Measurements from ENCODE around the gene HEMK1. TPM values are rescaled to one million over a fixed set of nuclear protein-coding genes. Genes with fewer than 3 reads are reported as not detected.

Gene HEMK1
- total RNA-seq, 1 experiment from 2014 or later, result 22.2 TPM

DNA sequence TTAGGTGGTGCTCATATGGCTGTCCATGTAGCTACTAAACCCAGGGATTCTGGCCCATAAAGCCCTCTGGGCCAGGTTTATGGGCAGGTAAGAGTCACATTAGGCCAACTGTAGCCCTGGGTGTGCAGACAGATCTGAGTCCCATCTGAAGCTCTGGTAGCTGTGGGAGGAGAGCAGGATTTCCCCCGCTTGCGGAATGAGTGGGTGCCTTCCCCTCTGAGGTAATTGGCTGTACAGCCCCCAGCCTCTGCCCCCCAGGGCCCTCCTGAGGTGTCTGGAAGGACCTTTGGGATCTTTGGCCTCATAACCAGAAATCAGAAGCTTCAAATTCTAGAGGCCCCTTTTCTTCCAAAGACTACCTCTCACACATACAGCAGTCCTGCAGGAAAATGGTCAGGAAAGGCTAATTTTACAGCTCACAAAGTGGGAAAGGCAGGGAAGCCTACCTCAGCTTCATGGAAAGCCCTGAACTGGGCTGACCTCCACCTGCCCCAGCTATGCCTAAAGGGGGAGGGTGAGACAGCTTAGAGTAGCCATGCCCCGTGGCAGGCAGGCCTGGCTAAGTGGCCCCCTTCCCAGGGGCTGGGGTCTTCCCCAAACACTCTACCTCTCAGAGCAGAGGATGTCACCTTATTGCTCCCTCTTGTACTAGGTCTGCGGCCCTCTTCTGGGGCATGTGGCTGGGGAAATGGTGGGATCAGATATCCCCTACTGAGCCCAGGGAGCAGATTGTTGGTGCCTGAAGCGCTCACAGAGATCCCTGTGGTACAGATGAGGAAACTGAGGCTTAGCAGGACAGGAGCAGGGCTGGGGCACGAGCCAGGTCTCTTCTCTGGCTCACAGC lies 16.8 kb downstream of the HEMK1 start:
- H4K20me1 ChIP-seq (ENCODE audit: low read length), result no peaks in the 10 kb centered on the region
- no TSS peak for BruUV-seq (replicated peaks)
- no peak for DNase-seq
- no peak overlapping the region for H3K9ac ChIP-seq (ENCODE audit: low read length)
- no peak for ATAC-seq
- no peak overlapping the region for H3K4me3 ChIP-seq (ENCODE audit: low read length)
- no peaks in the 10 kb centered on the region for H3K27me3 ChIP-seq (ENCODE audit: low read length)
- intact Hi-C loops (cut with micrococcal nuclease), result no loop called here
- TF ChIP-seq EZH2 (IDR thresholded peaks at IDR 0.05; ENCODE audit: low read length, unreplicated experiment), result no peak
- POLR2A ChIA-PET (ENCODE audit: unreplicated experiment), result interaction anchor here (0.6 kb wide), 1 partner anchor 15 kb away, joined by 5 read pairs; no protein-coding TSS in a partner anchor
- H3F3A ChIP-seq (ENCODE audit: low read length, unreplicated experiment), result no peaks in the 10 kb centered on the region
- H3K4me2 ChIP-seq (ENCODE audit: low read length), result no peak overlapping the region
- H2AFZ ChIP-seq (ENCODE audit: low read length), result no peak overlapping the region
- H3K27ac ChIP-seq (ENCODE audit: low read length), result no peak overlapping the region
- CTCF ChIA-PET, result no interaction called here
- no peaks in the 10 kb centered on the region for H3K9me3 ChIP-seq (ENCODE audit: low read length)
- H3K9me2 ChIP-seq (replicated peaks; ENCODE audit: low read length), result no peaks in the 10 kb centered on the region
- no peaks in the 10 kb centered on the region for H3K79me2 ChIP-seq (ENCODE audit: low read length)
- no peaks in the 10 kb centered on the region for H3K36me3 ChIP-seq (ENCODE audit: low read depth, low read length)
- H3K4me1 ChIP-seq (ENCODE audit: insufficient read depth, low read length), result peaks cover 2% of the 10 kb centered on the region; the same call in 1 of the 2 replicates

DNA sequence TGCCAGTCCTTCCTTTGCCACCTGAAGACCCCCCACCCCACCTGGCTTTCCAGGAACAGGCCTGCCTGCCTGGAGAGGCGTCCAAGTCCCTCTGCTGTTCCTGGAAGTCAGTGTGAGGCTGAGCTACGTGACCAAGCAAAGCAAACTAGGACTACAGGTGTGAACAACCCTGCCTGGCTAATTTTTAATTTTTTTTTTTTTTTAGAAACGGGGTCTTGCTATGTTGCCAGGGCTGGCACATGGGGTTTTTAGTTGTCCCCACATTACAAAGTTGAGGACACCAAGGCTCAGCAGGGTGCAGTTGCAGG lies 17.4 kb downstream of the HEMK1 start:
- Histone ChIP-seq H3K9me3 (ENCODE audit: low read length) (no peaks in the 10 kb centered on the region), H3K36me3 (ENCODE audit: low read depth, low read length) (no peaks in the 10 kb centered on the region), H3F3A (ENCODE audit: low read length, unreplicated experiment) (no peaks in the 10 kb centered on the region), H3K4me1 (ENCODE audit: insufficient read depth, low read length) (peaks cover 2% of the 10 kb centered on the region; the same call in 1 of the 2 replicates), H2AFZ (ENCODE audit: low read length) (no peak overlapping the region), H3K79me2 (ENCODE audit: low read length) (no peaks in the 10 kb centered on the region), H3K27ac (ENCODE audit: low read length) (no peak overlapping the region), H3K9ac (ENCODE audit: low read length) (no peak overlapping the region), H3K4me2 (ENCODE audit: low read length) (no peak overlapping the region), H3K27me3 (ENCODE audit: low read length) (no peaks in the 10 kb centered on the region), H3K4me3 (ENCODE audit: low read length) (no peak overlapping the region), H4K20me1 (ENCODE audit: low read length) (no peaks in the 10 kb centered on the region), H3K9me2 (replicated peaks; ENCODE audit: low read length) (no peaks in the 10 kb centered on the region)
- TF ChIP-seq EZH2 (IDR thresholded peaks at IDR 0.05; ENCODE audit: low read length, unreplicated experiment), result no peak
- no peak for TF ChIP-seq CTCF (conservative IDR thresholded peaks at IDR 0.05; ENCODE audit: low read depth, low read length)
- TF ChIP-seq EZH2phosphoT487 (IDR thresholded peaks at IDR 0.05; ENCODE audit: borderline replicate concordance, low read length), result no peak
- BruUV-seq (replicated peaks), result no TSS peak
- no peak for ATAC-seq
- intact Hi-C loops (cut with micrococcal nuclease), result no loop called here
- POLR2A ChIA-PET (ENCODE audit: unreplicated experiment), result no interaction called here
- DNase-seq, result no peak
- CTCF ChIA-PET, result no interaction called here

DNA sequence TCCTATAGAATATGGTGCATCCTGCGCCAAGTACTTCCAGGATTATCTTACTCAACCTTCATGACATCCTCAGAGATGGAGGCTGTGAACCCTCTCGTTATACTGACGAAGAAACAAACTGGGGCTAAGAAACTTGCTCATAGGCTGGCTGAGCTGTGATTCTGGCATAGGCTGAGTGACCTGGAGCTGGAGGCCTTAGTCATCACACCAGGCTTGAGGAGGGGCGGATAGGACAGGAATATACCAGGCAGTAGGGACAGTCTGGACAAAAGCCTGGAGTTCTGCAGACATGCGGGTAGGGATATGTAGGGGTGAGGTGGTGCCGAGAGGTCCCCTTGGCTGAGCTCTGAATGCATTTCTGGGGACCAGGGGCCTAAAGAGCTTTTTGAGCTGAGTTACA lies 18.1 kb downstream of the HEMK1 start:
- H3K9me2 ChIP-seq (replicated peaks; ENCODE audit: low read length), result no peaks in the 10 kb centered on the region
- H3K79me2 ChIP-seq (ENCODE audit: low read length), result no peaks in the 10 kb centered on the region
- H3K36me3 ChIP-seq (ENCODE audit: low read depth, low read length), result no peaks in the 10 kb centered on the region
- H3K9ac ChIP-seq (ENCODE audit: low read length), result no peak overlapping the region
- DNase-seq (no peak), ATAC-seq (peak; percentile 31)
- ChIA-PET POLR2A (ENCODE audit: unreplicated experiment) (no interaction called here), CTCF (interaction anchor here (0.5 kb wide), 1 partner anchor 513 kb away, joined by 4 read pairs; no protein-coding TSS in a partner anchor)
- H3F3A ChIP-seq (ENCODE audit: low read length, unreplicated experiment), result no peaks in the 10 kb centered on the region
- TF ChIP-seq EZH2 (IDR thresholded peaks at IDR 0.05; ENCODE audit: low read length, unreplicated experiment) (no peak), EZH2phosphoT487 (IDR thresholded peaks at IDR 0.05; ENCODE audit: borderline replicate concordance, low read length) (no peak), CTCF (conservative IDR thresholded peaks at IDR 0.05; ENCODE audit: low read depth, low read length) (no peak)
- intact Hi-C loops (cut with micrococcal nuclease), result no loop called here
- H3K27me3 ChIP-seq (ENCODE audit: low read length), result no peaks in the 10 kb centered on the region
- no TSS peak for BruUV-seq (replicated peaks)
- H3K4me1 ChIP-seq (ENCODE audit: insufficient read depth, low read length), result peaks cover 2% of the 10 kb centered on the region; the same call in 1 of the 2 replicates
- H3K9me3 ChIP-seq (ENCODE audit: low read length), result no peaks in the 10 kb centered on the region
- H4K20me1 ChIP-seq (ENCODE audit: low read length), result no peaks in the 10 kb centered on the region
- H2AFZ ChIP-seq (ENCODE audit: low read length), result no peak overlapping the region
- no peak overlapping the region for H3K27ac ChIP-seq (ENCODE audit: low read length)
- H3K4me2 ChIP-seq (ENCODE audit: low read length), result no peak overlapping the region
- H3K4me3 ChIP-seq (ENCODE audit: low read length), result no peak overlapping the region
